CD1c-positive myeloid dendritic cell (primary cell): ENCODE results near the gene GARIN1A.
"Not testable (repeated sequence)": the region's sequence is repeated elsewhere in the genome, so short reads cannot be mapped to it uniquely, and the experiment has no call there.

Source experiments
- DNase-seq: peaks from one replicate; pipeline ENCODE4 v3.0.0-alpha.2; 2016; ENCODE audit errors: extremely low spot score

Gene GARIN1A

GRCh38 chr7:128683738-128684137 is 11.6 kb downstream of the GARIN1A start:
- DNase-seq, result not testable (repeated sequence)

- no peak for DNase-seq
Measured at GRCh38 chr7:128687131-128687530, 15.0 kb downstream of the GARIN1A start.

- no peak for DNase-seq
Measured at GRCh38 chr7:128688492-128688891, 16.4 kb downstream of the GARIN1A start.

GRCh38 chr7:128689161-128689935 is 17.3 kb downstream of the GARIN1A start:
- DNase-seq, result not testable (repeated sequence)

- DNase-seq, result no peak
Measured at GRCh38 chr7:128691227-128691626, 19.1 kb downstream of the GARIN1A start.

- DNase-seq, result no peak
Measured at GRCh38 chr7:128692623-128693270, 20.7 kb downstream of the GARIN1A start.

- DNase-seq, result no peak
Measured at GRCh38 chr7:128693373-128694015, 21.4 kb downstream of the GARIN1A start.

- no peak for DNase-seq
Measured at GRCh38 chr7:128694738-128695137, 22.6 kb downstream of the GARIN1A start.

GRCh38 chr7:128697302-128697905 is 25.3 kb downstream of the GARIN1A start:
- peak; percentile 82 for DNase-seq

- no peak for DNase-seq
Measured at GRCh38 chr7:128699196-128699712, 27.2 kb downstream of the GARIN1A start.

- no peak for DNase-seq
Measured at GRCh38 chr7:128699895-128700294, 27.8 kb downstream of the GARIN1A start.

GRCh38 chr7:128701062-128701785 is 29.1 kb downstream of the GARIN1A start:
- DNase-seq, result no peak

- no peak for DNase-seq
Measured at GRCh38 chr7:128703609-128704241, 31.6 kb downstream of the GARIN1A start.

GRCh38 chr7:128705891-128706333 is 33.8 kb downstream of the GARIN1A start:
- DNase-seq, result no peak

- DNase-seq, result no peak
Measured at GRCh38 chr7:128707752-128708151, 35.7 kb downstream of the GARIN1A start.

- DNase-seq, result no peak
Measured at GRCh38 chr7:128708235-128708634, 36.1 kb downstream of the GARIN1A start.

- no peak for DNase-seq
Measured at GRCh38 chr7:128708824-128709223, 36.7 kb downstream of the GARIN1A start.

GRCh38 chr7:128710481-128710880 is 38.4 kb downstream of the GARIN1A start:
- peak; percentile 13 for DNase-seq

- no peak for DNase-seq
Measured at GRCh38 chr7:128713794-128714193, 41.7 kb downstream of the GARIN1A start.

- DNase-seq, result no peak
Measured at GRCh38 chr7:128714701-128715495, 42.8 kb downstream of the GARIN1A start.
